K562 (cell line): ENCODE measurements around the gene EEF2K. TPM values are rescaled to one million over a fixed set of nuclear protein-coding genes. Genes with fewer than 3 reads are reported as not detected.

Source experiments
- ATAC-seq: fragments of 200-7000 bp; cut with Tn5 transposase; 3 replicates; pipeline ENCODE4 v1.9.1; 2020; ENCODE audit warnings: moderate library complexity
- BruUV-seq: library from RNA; stranded (reverse); fragments of 400-500 nt; replicated peaks from 2 replicates; lab custom pipeline; 2021; lab: Mats Ljungman, UMichigan
- CTCF ChIA-PET: fragments of 300-600 bp; formaldehyde crosslinking; extraction: SDS; loops from one replicate; lab custom pipeline; 2021; ENCODE audit warnings: low intra/inter-chr PET ratio; lab: Yijun Ruan, JAX
- POLR2A ChIA-PET: fragments of 300-600, 350-650 bp; sonication (Branson Sonifier 250); formaldehyde crosslinking; extraction: SDS; loops from one replicate; lab custom pipeline; 2021; ENCODE audit warnings: antibody characterized with exemption, inconsistent platforms; lab: Yijun Ruan, JAX
- DNase-seq, 4 experiments: peaks; one replicate each; pipeline versions ENCODE4 v3.0.0 to v3.0.0-alpha.2; 2011 to 2018; ENCODE audit warnings: low spot score in 3 of 4, mixed read lengths in 3 of 4; ENCODE audit errors: extremely low read depth in 1 of 4
- FAIRE-seq: peaks from 2 replicates; lab custom pipeline; 2011; peaks lifted over from hg19 to GRCh38; lab: Jason Lieb, UNC
- H2AFZ ChIP-seq: 2 replicates; pipeline ENCODE4 v1.6.0; 2011; ENCODE audit warnings: low read depth, low read length, control low read depth, inconsistent platforms
- H3K27ac ChIP-seq: fragments of 200-600 bp; 3 replicates; pipeline ENCODE4 v1.8.0; 2011; ENCODE audit warnings: low read depth, mild to moderate bottlenecking, control low read depth, inconsistent platforms, low read length, moderate library complexity, mixed read lengths; ENCODE audit errors: extremely low read depth
- H3K27me3 ChIP-seq, 2 experiments: fragments of 300-600 bp in 1 of 2; 2 replicates in 1 of 2; 3 replicates in 1 of 2; pipeline versions ENCODE4 v1.6.0 to v1.8.0; 2011; ENCODE audit warnings: inconsistent platforms in 2 of 2, low read length in 2 of 2, mild to moderate bottlenecking in 1 of 2, mixed read lengths in 1 of 2, moderate library complexity in 1 of 2; ENCODE audit not compliant: control insufficient read depth in 2 of 2, insufficient read depth in 2 of 2
- H3K36me3 ChIP-seq: fragments of 300-600 bp; 3 replicates; pipeline ENCODE4 v1.8.0; 2011; ENCODE audit warnings: mild to moderate bottlenecking, low read length, inconsistent platforms; ENCODE audit not compliant: control insufficient read depth, insufficient read depth
- H3K4me1 ChIP-seq, 2 experiments: fragments of 200-600 bp in 1 of 2; replicated peaks in 1 of 2; 2 replicates in 1 of 2; 3 replicates in 1 of 2; pipeline versions ENCODE4 v1.5.1 to v1.8.0; 2011; ENCODE audit warnings: inconsistent platforms in 2 of 2, low read length in 2 of 2, mild to moderate bottlenecking in 1 of 2, mixed read lengths in 1 of 2, moderate library complexity in 1 of 2; ENCODE audit not compliant: control insufficient read depth in 2 of 2, insufficient read depth in 2 of 2
- H3K4me2 ChIP-seq: 2 replicates; pipeline ENCODE4 v1.6.1; 2011; ENCODE audit warnings: low read length, control low read depth, inconsistent platforms, mixed read lengths; ENCODE audit not compliant: insufficient read depth
- H3K4me3 ChIP-seq: fragments of 200-600 bp; sonication (generic), shearing (Covaris generic); 2 replicates; pipeline ENCODE4 v1.5.1; 2016; ENCODE audit warnings: control low read depth, inconsistent platforms
- H3K79me2 ChIP-seq: fragments of 200-600 bp; 3 replicates; pipeline ENCODE4 v1.8.0; 2011; ENCODE audit warnings: low read length, inconsistent platforms; ENCODE audit not compliant: control insufficient read depth, insufficient read depth
- H3K9ac ChIP-seq, 2 experiments: 2 replicates each; pipeline versions ENCODE4 v1.6.0 to v1.6.1; 2011; ENCODE audit warnings: low read depth in 2 of 2, low read length in 2 of 2, control low read depth in 1 of 2, inconsistent platforms in 1 of 2, mild to moderate bottlenecking in 1 of 2, mixed read lengths in 1 of 2; ENCODE audit not compliant: insufficient read depth in 1 of 2
- H3K9me1 ChIP-seq: one replicate; pipeline ENCODE4 v1.6.0; 2011; ENCODE audit warnings: inconsistent platforms, mild to moderate bottlenecking, low read length, moderate library complexity; ENCODE audit not compliant: control insufficient read depth, insufficient read depth
- H3K9me3 ChIP-seq: replicated peaks from 2 replicates; pipeline ENCODE4 v1.5.1; 2011; ENCODE audit warnings: low read depth, low read length, inconsistent platforms; ENCODE audit not compliant: control insufficient read depth, insufficient read depth
- H4K20me1 ChIP-seq: replicated peaks from 2 replicates; pipeline ENCODE4 v1.6.1; 2011; ENCODE audit warnings: low read length, inconsistent platforms, mixed read lengths; ENCODE audit not compliant: control insufficient read depth, insufficient read depth
- ARNT ChIP-seq, 2 experiments: fragments of 450-650 bp; IDR thresholded peaks; 2 replicates each; pipeline ENCODE4 v1.6.1; 2016; ENCODE audit warnings: mild to moderate bottlenecking in 1 of 2
- BRCA1 ChIP-seq, 2 experiments: fragments of 450-650 bp in 1 of 2; sonication (generic) in 1 of 2; formaldehyde crosslinking in 1 of 2; IDR thresholded peaks; 2 replicates each; pipeline versions ENCODE4 v1.5.0 to v1.6.1; 2017 to 2020; ENCODE audit warnings: mild to moderate bottlenecking in 1 of 2, missing genetic modification reagents in 1 of 2
- CBFB ChIP-seq: sonication (generic); formaldehyde crosslinking; IDR thresholded peaks from 2 replicates; pipeline ENCODE4 v1.4.0; 2020; ENCODE audit warnings: mild to moderate bottlenecking, missing genetic modification reagents
- CBX3 ChIP-seq, 2 experiments: IDR thresholded peaks; 1 replicate in 1 of 2; 2 replicates in 1 of 2; pipeline ENCODE4 v1.6.1; 2012; ENCODE audit warnings: inconsistent platforms in 2 of 2, low read length in 2 of 2, borderline replicate concordance in 1 of 2, control low read depth in 1 of 2
- DNMT1 ChIP-seq: fragments of 450-650 bp; IDR thresholded peaks from 2 replicates; pipeline ENCODE4 v1.6.1; 2016; ENCODE audit warnings: antibody characterized with exemption, mild to moderate bottlenecking
- FOXM1 ChIP-seq, 2 experiments: fragments of 450-650 bp in 1 of 2; sonication (generic) in 1 of 2; formaldehyde crosslinking in 1 of 2; IDR thresholded peaks; 2 replicates each; pipeline versions ENCODE4 v1.6.1 to v1.9.0; 2017 to 2022; ENCODE audit warnings: low read depth in 2 of 2, mild to moderate bottlenecking in 2 of 2, missing genetic modification reagents in 1 of 2, moderate library complexity in 1 of 2
- GATAD2B ChIP-seq: fragments of 450-650 bp; IDR thresholded peaks from 2 replicates; pipeline ENCODE4 v1.6.1; 2017; ENCODE audit warnings: mild to moderate bottlenecking, borderline replicate concordance
- GTF3C2 ChIP-seq: IDR thresholded peaks from 3 replicates; pipeline ENCODE4 v1.6.1; 2011; ENCODE audit warnings: borderline replicate concordance, mild to moderate bottlenecking, moderate library complexity; ENCODE audit not compliant: insufficient read length; ENCODE audit errors: extremely low read depth
- JUNB ChIP-seq: fragments of 450-650 bp; formaldehyde crosslinking; conservative IDR thresholded peaks from 2 replicates; pipeline ENCODE4 v1.4.0; 2020; ENCODE audit warnings: mild to moderate bottlenecking
- KLF1 ChIP-seq: fragments of 450-650 bp; IDR thresholded peaks from 2 replicates; pipeline ENCODE4 v1.6.1; 2016; ENCODE audit warnings: missing genetic modification characterization, missing compliant biosample characterization
- MIER1 ChIP-seq: fragments of 450-650 bp; IDR thresholded peaks from 2 replicates; pipeline ENCODE4 v1.6.1; 2016; ENCODE audit warnings: antibody characterized with exemption, mild to moderate bottlenecking, low read depth
- NR3C1 ChIP-seq: sonication (generic); formaldehyde crosslinking; IDR thresholded peaks from 2 replicates; pipeline ENCODE4 v1.8.1; 2022; ENCODE audit warnings: missing genetic modification reagents
- ZKSCAN1 ChIP-seq: fragments of 150-350 bp; IDR thresholded peaks from 2 replicates; pipeline ENCODE4 v1.6.1; 2016; ENCODE audit warnings: low read depth, low read length
- ZNF24 ChIP-seq: fragments of 450-650 bp; IDR thresholded peaks from 2 replicates; pipeline ENCODE4 v1.6.1; 2016
- ZNF263 ChIP-seq: sonication (generic); formaldehyde crosslinking; IDR thresholded peaks from 2 replicates; pipeline ENCODE4 v1.8.0; 2022; ENCODE audit warnings: mild to moderate bottlenecking, missing genetic modification reagents, borderline replicate concordance
- ZNF551 ChIP-seq: fragments of 250-450 bp; sonication (Bioruptor Pico); IDR thresholded peaks from 2 replicates; pipeline ENCODE4 v1.5.0; 2021; ENCODE audit warnings: mild to moderate bottlenecking, moderate library complexity
- WGBS: fragments of 100-300 bp; shearing (Covaris generic); methylation state at CpG from one replicate; pipeline ENCODE4 v1.1.6; 2016; ENCODE audit warnings: low coverage, mixed read lengths; ENCODE audit not compliant: insufficient coverage; ENCODE audit errors: missing lambda C conversion rate; 5-methylcytosine and 5-hydroxymethylcytosine counted together
- in situ Hi-C: fragments of 300-500 bp; cut with MboI; formaldehyde crosslinking; loops from 4 replicates; pipeline ENCODE4 v1.15.0; 2018; ENCODE audit warnings: inconsistent platforms, mixed read lengths
- intact Hi-C: fragments of 100-400 bp; cut with micrococcal nuclease; formaldehyde crosslinking; loops from 2 replicates; pipeline ENCODE4 v1.14.2; 2022
- polyA plus RNA-seq, 8 experiments: library from polyadenylated mRNA; depleted of rRNA in 4 of 8; stranded (reverse) in 5 of 8; unstranded in 3 of 8; fragments of >200 nt; fragmentation: Nextera tagmentation in 2 of 8; fragmentation: Illumina TruSeq in 1 of 8; extraction: Ambion mirVana in 2 of 8; extraction: Trizol in 1 of 8; gene quantifications; 2 replicates each; pipeline versions ENCODE4 v1.2.1 to v1.2.3, GENCODE V29; 2011 to 2014; ENCODE audit warnings: inconsistent platforms in 1 of 8, missing spikeins in 1 of 8
- total RNA-seq, 7 experiments: library from RNA; depleted of rRNA in 6 of 7; stranded (reverse); fragments of >200 nt in 6 of 7; fragmentation: Illumina TruSeq in 2 of 7; extraction: Trizol in 2 of 7; gene quantifications; 2 replicates each; pipeline versions ENCODE4 v1.2.1 to v1.2.3, GENCODE V29; 2011 to 2021; ENCODE audit warnings: low replicate concordance in 1 of 7
- TF ChIP-seq, protein P1 (sequence below): sonication (generic); IDR thresholded peaks from 2 replicates; pipeline ENCODE4 v1.6.1; 2016

The EEF2K gene
- total and polyA plus RNA-seq, 9 of the 15 experiments (the other 6 are each of a cell fraction or from before 2014, with no cell fraction given): 3.0 to 35.2 (median 12.2) TPM

- intact Hi-C loops: no loop called here
- Histone ChIP-seq H3K27me3 (peaks cover 38 to 62% of the 10 kb centered on the region in 2 experiments), H3K9me3 (no peaks in the 10 kb centered on the region), H3K36me3 (no peaks in the 10 kb centered on the region), H3K4me2 (no peak overlapping the region), H3K9ac (no peak overlapping the region; a peak in 1 of 4 replicates), H4K20me1 (no peaks in the 10 kb centered on the region; the same call in 1 of the 2 replicates), H3K4me1 (0 out of 5 replicates have a peak, but pooled peaks cover 0 to 1% of the 10 kb centered on the region in 2 experiments), H3K79me2 (no peaks in the 10 kb centered on the region), H3K4me3 (no peak overlapping the region), H3K9me1 (no peaks in the 10 kb centered on the region), H3K27ac (no peak overlapping the region), H2AFZ (no peak overlapping the region)
- 0% methylated on average over 5 of the region's 5 CpGs for WGBS
- POLR2A ChIA-PET: no interaction called here
- in situ Hi-C loops: loop anchor here (5.0 to 10.0 kb wide), 2 partner anchors 186 to 599 kb away; no protein-coding TSS in a partner anchor
- no peak for DNase-seq
- ATAC-seq: no peak
- FAIRE-seq: no peak
- no peak for TF ChIP-seq GATAD2B
- no peak for TF ChIP-seq FOXM1 (IDR thresholded peaks at IDR 0.05; ENCODE audit: low read depth)
- no peak for TF ChIP-seq FOXM1 (CRISPR knock-in tag; IDR thresholded peaks at IDR 0.05; ENCODE audit: low read depth)
- TF ChIP-seq JUNB: no peak
- no peak for TF ChIP-seq MIER1
- TF ChIP-seq BRCA1 (IDR thresholded peaks at IDR 0.05): no peak
- no peak for TF ChIP-seq BRCA1 (CRISPR knock-in tag; IDR thresholded peaks at IDR 0.05)
- no peak for TF ChIP-seq ZNF263 (CRISPR knock-in tag)
- no peak for TF ChIP-seq DNMT1
- no peak for TF ChIP-seq ZKSCAN1
- no peak for TF ChIP-seq CBFB (CRISPR knock-in tag)
- no peak for TF ChIP-seq ZNF551 (CRISPR knock-in tag)
- TF ChIP-seq CBX3 (IDR thresholded peaks at IDR 0.05; ENCODE audit: borderline replicate concordance in 1 of 2, low read length in 2 of 2): no peak
- no peak for TF ChIP-seq NR3C1 (CRISPR knock-in tag)
- TF ChIP-seq, protein P1, sequence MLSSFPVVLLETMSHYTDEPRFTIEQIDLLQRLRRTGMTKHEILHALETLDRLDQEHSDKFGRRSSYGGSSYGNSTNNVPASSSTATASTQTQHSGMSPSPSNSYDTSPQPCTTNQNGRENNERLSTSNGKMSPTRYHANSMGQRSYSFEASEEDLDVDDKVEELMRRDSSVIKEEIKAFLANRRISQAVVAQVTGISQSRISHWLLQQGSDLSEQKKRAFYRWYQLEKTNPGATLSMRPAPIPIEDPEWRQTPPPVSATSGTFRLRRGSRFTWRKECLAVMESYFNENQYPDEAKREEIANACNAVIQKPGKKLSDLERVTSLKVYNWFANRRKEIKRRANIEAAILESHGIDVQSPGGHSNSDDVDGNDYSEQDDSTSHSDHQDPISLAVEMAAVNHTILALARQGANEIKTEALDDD: no peak
- no peak for TF ChIP-seq ARNT (IDR thresholded peaks at IDR 0.05)
- no peak for TF ChIP-seq ZNF24
- TF ChIP-seq GTF3C2: no peak
- no peak for TF ChIP-seq KLF1 (tag)
- CTCF ChIA-PET: interaction anchor here (0.6 kb wide), 1 partner anchor 182 kb away, joined by 3 read pairs; the partner anchor contains the start of gene PDZD9
- BruUV-seq: no TSS peak
Observed at GRCh38 chr16:22183335-22183734, 22.7 kb upstream of the EEF2K start.
